ENCODE measurements around the gene BARX1. TPM values are rescaled to one million over a fixed set of nuclear protein-coding genes. Genes with fewer than 3 reads are reported as not detected.
"Not testable (repeated sequence)": the region's sequence is repeated elsewhere in the genome, so short reads cannot be mapped to it uniquely, and the experiment has no call there.

BARX1 gene
- total RNA-seq, 1 donor from 2014 or later: not detected

DNA sequence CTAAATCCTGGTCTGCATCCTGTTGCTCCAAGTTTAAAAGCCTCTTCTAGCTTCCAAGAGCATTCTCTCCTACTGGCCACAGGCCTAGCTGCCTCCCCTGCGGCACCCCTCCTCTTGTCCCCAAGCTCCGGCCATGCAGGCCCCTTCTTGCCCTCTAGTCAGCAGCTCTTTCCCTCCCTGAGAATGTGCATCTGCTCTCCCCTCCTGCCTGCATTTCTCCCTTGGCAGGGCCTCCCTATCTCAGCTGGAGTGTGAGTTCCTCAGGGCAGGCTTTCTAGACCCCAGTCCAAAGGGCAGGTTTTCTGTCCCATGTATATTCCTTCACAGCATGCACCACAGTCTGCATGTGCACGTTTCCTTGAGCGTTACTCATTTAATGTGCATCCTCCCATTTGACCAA lies 24.6 kb upstream of the BARX1 start:
- H3K9me3 ChIP-seq: no peaks in the 10 kb centered on the region

GRCh38 chr9:93978551-93978950 lies 23.4 kb upstream of the BARX1 start:
- intact Hi-C loops (cut with DNase I): no loop called here
- Histone ChIP-seq H3K4me1 (no peaks in the 10 kb centered on the region), H3K9me3 (no peaks in the 10 kb centered on the region), H3K27me3 (ENCODE audit: low read depth) (no peaks in the 10 kb centered on the region), H3K4me3 (no peak overlapping the region), H3K36me3 (no peaks in the 10 kb centered on the region), H3K27ac (no peak overlapping the region)
- TF ChIP-seq, protein P1, sequence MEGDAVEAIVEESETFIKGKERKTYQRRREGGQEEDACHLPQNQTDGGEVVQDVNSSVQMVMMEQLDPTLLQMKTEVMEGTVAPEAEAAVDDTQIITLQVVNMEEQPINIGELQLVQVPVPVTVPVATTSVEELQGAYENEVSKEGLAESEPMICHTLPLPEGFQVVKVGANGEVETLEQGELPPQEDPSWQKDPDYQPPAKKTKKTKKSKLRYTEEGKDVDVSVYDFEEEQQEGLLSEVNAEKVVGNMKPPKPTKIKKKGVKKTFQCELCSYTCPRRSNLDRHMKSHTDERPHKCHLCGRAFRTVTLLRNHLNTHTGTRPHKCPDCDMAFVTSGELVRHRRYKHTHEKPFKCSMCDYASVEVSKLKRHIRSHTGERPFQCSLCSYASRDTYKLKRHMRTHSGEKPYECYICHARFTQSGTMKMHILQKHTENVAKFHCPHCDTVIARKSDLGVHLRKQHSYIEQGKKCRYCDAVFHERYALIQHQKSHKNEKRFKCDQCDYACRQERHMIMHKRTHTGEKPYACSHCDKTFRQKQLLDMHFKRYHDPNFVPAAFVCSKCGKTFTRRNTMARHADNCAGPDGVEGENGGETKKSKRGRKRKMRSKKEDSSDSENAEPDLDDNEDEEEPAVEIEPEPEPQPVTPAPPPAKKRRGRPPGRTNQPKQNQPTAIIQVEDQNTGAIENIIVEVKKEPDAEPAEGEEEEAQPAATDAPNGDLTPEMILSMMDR (IDR thresholded peaks at IDR 0.05): no peak
- ATAC-seq (no peak), DNase-seq (no peak)

More for the DNA sequence above, 24.6 kb upstream of the BARX1 start:
- DNase-seq: no peak
- H3K27ac ChIP-seq: no peak overlapping the region
- no peaks in the 10 kb centered on the region for H3K27me3 ChIP-seq (ENCODE audit: low read depth)
- no peaks in the 10 kb centered on the region for H3K36me3 ChIP-seq
- intact Hi-C loops (cut with DNase I): no loop called here
- H3K4me1 ChIP-seq: no peaks in the 10 kb centered on the region
- ATAC-seq: no peak
- TF ChIP-seq, protein P1 (IDR thresholded peaks at IDR 0.05): no peak
- no peak overlapping the region for H3K4me3 ChIP-seq

DNA sequence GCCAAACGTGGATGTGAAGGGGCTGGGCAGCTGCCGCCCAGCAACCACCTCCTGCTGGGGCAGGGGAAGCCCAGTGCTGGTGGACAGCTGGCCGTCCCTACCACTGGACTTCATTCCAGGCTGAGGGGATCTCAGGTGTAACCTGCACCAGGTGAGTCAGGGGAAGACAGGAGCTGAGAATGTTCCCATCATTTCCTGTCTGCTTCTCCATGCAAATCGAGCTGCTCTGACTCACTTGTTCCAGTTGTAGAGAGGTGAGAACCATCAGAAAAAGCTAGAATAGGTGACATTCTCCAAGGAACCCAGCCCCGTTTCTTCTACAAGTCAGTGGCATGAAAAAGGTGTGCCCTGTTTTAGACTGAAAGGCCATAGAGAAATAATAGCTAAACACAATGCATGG lies 21.8 kb upstream of the BARX1 start:
- Histone ChIP-seq H3K4me3 (no peak overlapping the region), H3K9me3 (no peaks in the 10 kb centered on the region), H3K27me3 (ENCODE audit: low read depth) (no peaks in the 10 kb centered on the region), H3K36me3 (no peaks in the 10 kb centered on the region), H3K4me1 (no peaks in the 10 kb centered on the region), H3K27ac (no peak overlapping the region)
- ATAC-seq: no peak
- DNase-seq: no peak
- intact Hi-C loops (cut with DNase I): no loop called here
- TF ChIP-seq, protein P1 (IDR thresholded peaks at IDR 0.05): no peak

DNA sequence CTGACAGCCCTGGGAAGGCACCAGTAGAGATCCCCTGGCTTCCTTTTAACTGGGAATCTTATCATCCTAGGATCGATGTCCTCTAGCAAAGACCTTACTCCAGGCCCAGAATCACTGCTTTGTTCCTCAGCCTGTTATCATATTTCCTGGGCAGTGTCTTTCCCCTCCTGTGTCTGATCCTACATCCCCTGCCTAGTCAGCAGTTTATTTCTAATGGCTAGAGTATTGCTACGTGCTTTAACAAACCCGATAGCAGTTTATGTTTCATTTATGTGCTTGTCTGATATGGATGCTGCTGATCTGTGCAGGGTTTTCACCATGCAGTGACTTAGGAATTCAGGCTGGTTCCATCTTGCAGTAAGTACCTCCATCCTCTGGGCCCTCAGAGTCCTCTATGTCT lies 20.9 kb upstream of the BARX1 start:
- TF ChIP-seq, protein P1 (IDR thresholded peaks at IDR 0.05): no peak
- intact Hi-C loops (cut with DNase I): no loop called here
- no peaks in the 10 kb centered on the region for H3K9me3 ChIP-seq
- H3K27me3 ChIP-seq (ENCODE audit: low read depth): no peaks in the 10 kb centered on the region
- DNase-seq: no peak
- H3K4me1 ChIP-seq: no peaks in the 10 kb centered on the region
- ATAC-seq: no peak
- no peaks in the 10 kb centered on the region for H3K36me3 ChIP-seq
- no peak overlapping the region for H3K27ac ChIP-seq
- H3K4me3 ChIP-seq: no peak overlapping the region

- no peaks in the 10 kb centered on the region for H3K4me1 ChIP-seq
- H3K36me3 ChIP-seq: no peaks in the 10 kb centered on the region
- DNase-seq (no peak), ATAC-seq (no peak)
- TF ChIP-seq, protein P1 (IDR thresholded peaks at IDR 0.05): no peak
- no peak overlapping the region for H3K4me3 ChIP-seq
- H3K9me3 ChIP-seq: no peaks in the 10 kb centered on the region
- H3K27ac ChIP-seq: no peak overlapping the region
- no peaks in the 10 kb centered on the region for H3K27me3 ChIP-seq (ENCODE audit: low read depth)
- intact Hi-C loops (cut with DNase I): no loop called here
These were observed 20.1 kb upstream of the BARX1 start for GRCh38 chr9:93975262-93975661.

DNA sequence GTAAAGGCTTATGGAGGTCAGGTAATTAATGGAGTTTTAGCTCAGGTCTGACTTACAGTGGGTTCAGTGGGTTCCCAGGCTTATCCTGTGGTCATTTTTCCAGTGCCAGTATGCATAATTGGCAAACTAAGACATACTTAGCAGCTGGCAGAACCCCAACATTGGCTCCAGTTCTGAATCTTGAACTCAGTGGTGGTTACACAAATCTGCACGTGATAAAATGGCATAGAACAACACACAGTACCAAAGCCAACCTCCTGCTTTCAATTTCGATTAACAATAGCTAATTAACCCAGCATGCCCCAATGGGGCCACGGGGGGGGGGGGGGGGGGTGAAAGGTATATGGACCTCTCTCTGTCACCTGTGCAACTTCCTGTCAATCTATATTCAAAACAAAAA lies 19.0 kb upstream of the BARX1 start:
- DNase-seq: no peak
- Histone ChIP-seq H3K27me3 (ENCODE audit: low read depth) (no peaks in the 10 kb centered on the region), H3K4me3 (no peak overlapping the region), H3K9me3 (no peaks in the 10 kb centered on the region), H3K27ac (no peak overlapping the region), H3K36me3 (no peaks in the 10 kb centered on the region), H3K4me1 (no peaks in the 10 kb centered on the region)
- TF ChIP-seq, protein P1 (IDR thresholded peaks at IDR 0.05): no peak
- peak in 1 of 2 donors; percentile 29 for ATAC-seq
- intact Hi-C loops (cut with DNase I): no loop called here

DNA sequence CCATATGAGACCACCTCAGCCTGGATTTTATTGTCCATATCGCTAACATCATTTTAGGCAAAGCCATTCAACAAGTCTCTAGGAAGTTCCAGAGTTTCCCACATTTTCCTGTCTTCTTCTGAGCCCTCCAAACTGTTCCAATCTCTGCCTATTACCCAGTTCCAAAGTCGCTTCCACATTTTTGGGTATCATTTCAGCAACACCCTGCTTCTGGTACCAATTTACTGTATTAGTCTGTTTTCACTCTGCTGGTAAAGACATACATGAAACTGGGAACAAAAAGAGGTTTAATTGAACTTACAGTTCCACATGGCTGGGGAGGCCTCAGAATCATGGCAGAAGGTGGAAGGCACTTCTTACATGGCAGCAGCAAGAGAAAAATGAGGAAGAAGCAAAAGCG lies 17.5 kb upstream of the BARX1 start:
- H3K36me3 ChIP-seq; H3K27me3 ChIP-seq (ENCODE audit: low read depth); DNase-seq; H3K4me1 ChIP-seq; H3K27ac ChIP-seq; H3K4me3 ChIP-seq; ATAC-seq; intact Hi-C loops (cut with DNase I); H3K9me3 ChIP-seq: not testable (repeated sequence)

Measured in lower lobe of right lung (tissue), 2 donors.